IMR-90 (cell line): ENCODE results near the gene HYLS1. TPM values are rescaled to one million over a fixed set of nuclear protein-coding genes. Genes with fewer than 3 reads are reported as not detected.

Source experiments
- ATAC-seq: fragments of 200-7000 bp; cut with Tn5 transposase; 2 replicates; pipeline ENCODE4 v1.9.1; 2020; ENCODE audit warnings: low read depth, mild to moderate bottlenecking, moderate library complexity
- BruUV-seq: library from RNA; stranded (reverse); fragments of 400-500 nt; replicated peaks from 2 replicates; lab custom pipeline; 2021; lab: Mats Ljungman, UMichigan
- CTCF ChIA-PET: fragments of 300-600 bp; formaldehyde crosslinking; extraction: SDS; loops from one replicate; lab custom pipeline; 2021; ENCODE audit warnings: antibody characterized with exemption; lab: Yijun Ruan, JAX
- POLR2A ChIA-PET: fragments of 300-600 bp; sonication (Branson Sonifier 250); formaldehyde crosslinking; loops from one replicate; lab custom pipeline; 2022; ENCODE audit warnings: antibody characterized with exemption; ENCODE audit not compliant: unreplicated experiment; lab: Charles Lee
- DNase-seq: peaks from one replicate; pipeline ENCODE4 v3.0.0; 2013
- H2AFZ ChIP-seq: replicated peaks from 2 replicates; pipeline ENCODE3; 2013; ENCODE audit warnings: low read length, mild to moderate bottlenecking; ENCODE audit not compliant: poor library complexity
- H2AK5ac ChIP-seq: 2 replicates; pipeline ENCODE4 v1.6.1; 2013; ENCODE audit warnings: low read depth, low read length, inconsistent platforms
- H2AK9ac ChIP-seq: replicated peaks from 2 replicates; pipeline ENCODE3; 2013; ENCODE audit warnings: mild to moderate bottlenecking, low read depth, low read length, moderate library complexity; ENCODE audit not compliant: poor library complexity
- H2BK120ac ChIP-seq: 2 replicates; pipeline ENCODE4 v1.6.1; 2013; ENCODE audit warnings: low read depth, low read length, inconsistent platforms
- H2BK15ac ChIP-seq: 3 replicates; pipeline ENCODE4 v1.6.1; 2013; ENCODE audit warnings: low read depth, low read length, inconsistent platforms
- H2BK20ac ChIP-seq: 2 replicates; pipeline ENCODE4 v1.6.1; 2013; ENCODE audit warnings: low read depth, mild to moderate bottlenecking, inconsistent platforms, low read length, moderate library complexity
- H2BK5ac ChIP-seq: 2 replicates; pipeline ENCODE4 v1.6.1; 2013; ENCODE audit warnings: mild to moderate bottlenecking, low read depth, low read length, inconsistent platforms; ENCODE audit not compliant: poor library complexity, severe bottlenecking
- H3K14ac ChIP-seq: replicated peaks from 2 replicates; pipeline ENCODE4 v1.6.1; 2013; ENCODE audit warnings: low read depth, low read length, inconsistent platforms
- H3K18ac ChIP-seq: 2 replicates; pipeline ENCODE4 v1.6.1; 2013; ENCODE audit warnings: low read depth, low read length, control low read depth
- H3K23ac ChIP-seq: 2 replicates; pipeline ENCODE4 v1.6.1; 2013; ENCODE audit warnings: low read depth, low read length, inconsistent platforms
- H3K27ac ChIP-seq: 2 replicates; pipeline ENCODE4 v1.5.1; 2013; ENCODE audit warnings: mild to moderate bottlenecking, control low read depth, low read length; ENCODE audit not compliant: insufficient read depth
- H3K27me3 ChIP-seq: 2 replicates; pipeline ENCODE4 v1.6.1; 2013; ENCODE audit warnings: low read length; ENCODE audit not compliant: control insufficient read depth, insufficient read depth
- H3K36me3 ChIP-seq: 2 replicates; pipeline ENCODE4 v1.6.1; 2013; ENCODE audit warnings: low read length, mixed read lengths; ENCODE audit not compliant: control insufficient read depth, insufficient read depth
- H3K4ac ChIP-seq: 2 replicates; pipeline ENCODE4 v1.6.1; 2013; ENCODE audit warnings: low read depth, low read length, inconsistent platforms
- H3K4me1 ChIP-seq: 2 replicates; pipeline ENCODE4 v1.6.1; 2013; ENCODE audit warnings: low read length, mixed read lengths; ENCODE audit not compliant: control insufficient read depth, insufficient read depth
- H3K4me2 ChIP-seq: 2 replicates; pipeline ENCODE4 v1.6.1; 2013; ENCODE audit warnings: low read depth, mild to moderate bottlenecking, control low read depth, low read length, moderate library complexity
- H3K4me3 ChIP-seq: 2 replicates; pipeline ENCODE4 v1.5.1; 2013; ENCODE audit warnings: low read depth, mild to moderate bottlenecking, control low read depth, low read length, moderate library complexity; ENCODE audit not compliant: insufficient read depth
- H3K56ac ChIP-seq: 2 replicates; pipeline ENCODE4 v1.6.1; 2013; ENCODE audit warnings: low read length, inconsistent platforms; ENCODE audit not compliant: insufficient read depth; ENCODE audit errors: extremely low read depth
- H3K79me1 ChIP-seq, 2 experiments: 2 replicates each; pipeline ENCODE4 v1.6.1; 2013; ENCODE audit warnings: low read length in 2 of 2, inconsistent platforms in 1 of 2, low read depth in 1 of 2
- H3K9ac ChIP-seq: 2 replicates; pipeline ENCODE4 v1.6.1; 2013; ENCODE audit warnings: low read depth, low read length, control low read depth
- H3K9me1 ChIP-seq: 2 replicates; pipeline ENCODE4 v1.6.1; 2013; ENCODE audit warnings: low read length, inconsistent platforms; ENCODE audit not compliant: insufficient read depth
- H3K9me3 ChIP-seq: 2 replicates; pipeline ENCODE4 v1.6.1; 2013; ENCODE audit warnings: low read length; ENCODE audit not compliant: control insufficient read depth, insufficient read depth
- H4K20me1 ChIP-seq: 2 replicates; pipeline ENCODE4 v1.6.1; 2013; ENCODE audit warnings: low read length, inconsistent platforms; ENCODE audit not compliant: insufficient read depth
- H4K5ac ChIP-seq: 2 replicates; pipeline ENCODE4 v1.6.1; 2013; ENCODE audit warnings: mild to moderate bottlenecking, low read depth, low read length, control low read depth
- H4K8ac ChIP-seq, 2 experiments: 2 replicates each; pipeline ENCODE4 v1.6.1; 2013; ENCODE audit warnings: low read depth in 2 of 2, low read length in 2 of 2, control low read depth in 1 of 2, inconsistent platforms in 1 of 2
- H4K91ac ChIP-seq: 2 replicates; pipeline ENCODE4 v1.6.1; 2013; ENCODE audit warnings: low read depth, low read length, inconsistent platforms; ENCODE audit not compliant: insufficient read depth
- FOS ChIP-seq: fragments of 150-350 bp; IDR thresholded peaks from 2 replicates; pipeline ENCODE4 v1.6.1; 2016; ENCODE audit warnings: low read depth, low read length
- MXI1 ChIP-seq: IDR thresholded peaks from 2 replicates; pipeline ENCODE4 v1.6.1; 2012; ENCODE audit warnings: low read depth, mild to moderate bottlenecking, low read length, moderate library complexity, borderline replicate concordance
- WGBS, 2 experiments: methylation state at CpG; one replicate each; pipeline versions ENCODE4 v1.1.5 to v1.1.7; 2013; ENCODE audit warnings: missing lambda C conversion rate in 2 of 2; ENCODE audit not compliant: insufficient read length in 1 of 2; ENCODE audit errors: extremely low coverage in 2 of 2; 5-methylcytosine and 5-hydroxymethylcytosine counted together
- dilution Hi-C: fragments of 300-500 bp; cut with HindIII; formaldehyde crosslinking; loops from one replicate; pipeline ENCODE4 v1.14.3; 2018; ENCODE audit warnings: low sequenced_read_pairs; ENCODE audit not compliant: unreplicated experiment
- in situ Hi-C: fragments of 300-500 bp; cut with MboI; formaldehyde crosslinking; loops from 3 replicates; pipeline ENCODE4 v1.14.3; 2019; ENCODE audit warnings: low sequenced_read_pairs, inconsistent platforms, mixed read lengths
- intact Hi-C: fragments of 100-400 bp; cut with micrococcal nuclease; formaldehyde crosslinking; loops from 2 replicates; pipeline ENCODE4 v1.10.0; 2022
- polyA plus RNA-seq, 3 experiments: library from polyadenylated mRNA; depleted of rRNA; stranded (reverse); fragments of >200 nt; gene quantifications; 2 replicates each; pipeline ENCODE4 v1.2.3, GENCODE V29; 2012; ENCODE audit warnings: low replicate concordance in 1 of 3
- total RNA-seq: library from RNA; depleted of rRNA; stranded (reverse); fragments of >200 nt; gene quantifications from 2 replicates; pipeline ENCODE4 v1.2.3, GENCODE V29; 2012

The HYLS1 gene
- total and polyA plus RNA-seq, 2 of the 4 experiments (the other 2 are of a cell fraction): 5.1 to 8.1 TPM

DNA sequence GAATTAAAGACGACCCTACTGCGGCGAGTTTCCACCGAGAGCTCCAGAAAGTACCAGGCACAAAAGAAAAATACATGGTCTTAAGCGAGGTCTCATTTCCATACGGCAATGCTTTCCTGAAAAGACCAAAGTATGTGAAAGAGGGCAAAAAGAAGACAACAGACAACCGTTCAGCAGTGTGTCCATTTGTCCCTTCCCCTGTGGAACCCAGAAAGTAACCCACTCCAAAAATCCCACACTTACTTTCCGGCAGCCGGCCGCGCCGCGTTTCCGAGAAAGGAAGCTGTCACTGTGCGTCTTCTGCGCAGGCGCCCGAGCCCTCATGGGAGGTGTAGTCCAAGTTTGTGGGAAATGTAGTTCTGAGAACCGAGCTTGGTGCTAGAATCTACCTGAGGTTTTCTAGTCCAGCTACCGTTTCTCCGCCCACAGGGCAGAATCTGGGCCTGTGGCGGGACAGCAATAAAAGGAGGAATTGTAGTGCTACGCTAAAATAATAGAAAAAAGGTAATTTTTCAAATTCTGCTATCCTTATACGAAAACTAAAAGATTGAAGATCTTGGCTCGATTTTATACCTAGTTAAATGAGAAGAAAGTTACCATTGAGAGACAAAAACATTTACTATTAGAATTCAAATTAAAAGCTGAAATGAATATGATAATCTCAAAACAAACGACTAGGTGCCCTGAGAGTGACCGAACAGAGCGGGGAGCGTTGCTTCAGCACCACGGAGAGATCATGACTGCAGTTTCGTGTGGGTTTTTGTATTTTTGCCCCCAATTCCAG lies 15.7 kb downstream of the HYLS1 start, which contains the start of gene PUS3:
TSS of gene PUS3 (minus strand) at position 280 of the 784 bp plus-strand sequence. CDS start 6,922 bp downstream, outside the sequence.
- peak; percentile 92 for TF ChIP-seq MXI1
- no peak for TF ChIP-seq FOS
- peak within 1 kb of the TSS; percentile 39; the same call in 1 of the 2 replicates for H3K4ac ChIP-seq
- peaks cover 3% of the 10 kb centered on the region; the same call in 1 of the 2 replicates for H3K9me3 ChIP-seq
- no peaks in the 10 kb centered on the region; the same call in 1 of the 2 replicates for H3K9me1 ChIP-seq
- 0% methylated on average over 3 of the region's 31 CpGs; no CpG with 5 or more reads in 1 of the 2 experiments for WGBS, 2 experiments
- peak within 1 kb of the TSS; percentile 92 for H3K56ac ChIP-seq
- H3K4me3 ChIP-seq: peak within 1 kb of the TSS; percentile 96
- 0 out of 2 replicates have a peak within 1 kb of the TSS, but pooled peaks have one; percentile 29 for H2AK5ac ChIP-seq
- H3K4me1 ChIP-seq: 0 out of 2 replicates have a peak, but pooled peaks cover 2% of the 10 kb centered on the region
- H2BK20ac ChIP-seq: no peak within 1 kb of the TSS
- BruUV-seq: no TSS peak
- H4K8ac ChIP-seq: peak within 1 kb of the TSS; percentile 73 to 96
- peak within 1 kb of the TSS; percentile 42 for H3K27ac ChIP-seq
- intact Hi-C loops: no loop called here
- no peak within 1 kb of the TSS for H2BK120ac ChIP-seq
- peaks cover 7% of the 10 kb centered on the region for H3K36me3 ChIP-seq
- dilution Hi-C loops: loop anchor here (25.0 kb wide), 1 partner anchor 309 kb away; the partner anchor contains the start of genes FAM118B and RPUSD4
- peak within 1 kb of the TSS; percentile 64 for H2BK5ac ChIP-seq
- H2AK9ac ChIP-seq: no peak within 1 kb of the TSS
- H3K9ac ChIP-seq: peak within 1 kb of the TSS; percentile 95
- peak within 1 kb of the TSS; percentile 56; the same call in 1 of the 2 replicates for H4K91ac ChIP-seq
- ATAC-seq: peak; percentile 98
- peak within 1 kb of the TSS; percentile 96; the same call in 1 of the 2 replicates for H4K5ac ChIP-seq
- peak within 1 kb of the TSS; percentile 70 for H3K14ac ChIP-seq
- peak within 1 kb of the TSS; percentile 80 for H2AFZ ChIP-seq
- H3K18ac ChIP-seq: peak within 1 kb of the TSS; percentile 70; the same call in 1 of the 2 replicates
- peaks cover 12 to 26% of the 10 kb centered on the region in 2 experiments; a peak in 3 of 4 replicates for H3K79me1 ChIP-seq
- peak; percentile 78 for DNase-seq
- CTCF ChIA-PET: no interaction called here
- no peaks in the 10 kb centered on the region for H4K20me1 ChIP-seq
- peak within 1 kb of the TSS; percentile 87 for H3K4me2 ChIP-seq
- POLR2A ChIA-PET: interaction anchor here (0.9 kb wide), 1 partner anchor 278 kb away, joined by 4 read pairs; the partner anchor contains the start of gene CHEK1
- H3K23ac ChIP-seq: peak within 1 kb of the TSS; percentile 68
- peaks cover 18% of the 10 kb centered on the region for H3K27me3 ChIP-seq
- H2BK15ac ChIP-seq: no peak within 1 kb of the TSS; the same call in 2 of the 3 replicates
- in situ Hi-C loops: no loop called here
